Measurements from ENCODE around the gene NOP14.

DNA sequence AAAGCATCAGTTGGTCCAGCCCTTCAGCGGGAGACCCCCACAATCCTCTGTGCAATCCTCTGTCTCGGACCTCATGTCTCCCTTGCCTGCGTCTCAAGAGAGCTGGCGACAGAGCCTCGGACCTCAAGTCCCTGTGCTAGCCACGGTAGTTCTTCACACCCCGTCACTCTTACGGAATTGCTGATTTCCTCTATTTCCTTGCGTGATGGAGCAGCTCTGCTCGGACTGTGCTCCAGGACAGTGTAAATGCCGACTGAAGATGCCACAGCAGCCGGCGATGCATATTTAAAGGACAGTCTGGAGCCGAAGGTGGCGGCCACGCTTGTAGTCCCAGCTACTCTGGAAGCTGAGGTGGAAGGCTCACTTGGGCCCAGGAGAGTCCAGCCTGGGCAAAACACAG, 2.1 kb upstream of the NOP14 start:
- TF ChIP-seq, protein P1, sequence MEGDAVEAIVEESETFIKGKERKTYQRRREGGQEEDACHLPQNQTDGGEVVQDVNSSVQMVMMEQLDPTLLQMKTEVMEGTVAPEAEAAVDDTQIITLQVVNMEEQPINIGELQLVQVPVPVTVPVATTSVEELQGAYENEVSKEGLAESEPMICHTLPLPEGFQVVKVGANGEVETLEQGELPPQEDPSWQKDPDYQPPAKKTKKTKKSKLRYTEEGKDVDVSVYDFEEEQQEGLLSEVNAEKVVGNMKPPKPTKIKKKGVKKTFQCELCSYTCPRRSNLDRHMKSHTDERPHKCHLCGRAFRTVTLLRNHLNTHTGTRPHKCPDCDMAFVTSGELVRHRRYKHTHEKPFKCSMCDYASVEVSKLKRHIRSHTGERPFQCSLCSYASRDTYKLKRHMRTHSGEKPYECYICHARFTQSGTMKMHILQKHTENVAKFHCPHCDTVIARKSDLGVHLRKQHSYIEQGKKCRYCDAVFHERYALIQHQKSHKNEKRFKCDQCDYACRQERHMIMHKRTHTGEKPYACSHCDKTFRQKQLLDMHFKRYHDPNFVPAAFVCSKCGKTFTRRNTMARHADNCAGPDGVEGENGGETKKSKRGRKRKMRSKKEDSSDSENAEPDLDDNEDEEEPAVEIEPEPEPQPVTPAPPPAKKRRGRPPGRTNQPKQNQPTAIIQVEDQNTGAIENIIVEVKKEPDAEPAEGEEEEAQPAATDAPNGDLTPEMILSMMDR (IDR thresholded peaks at IDR 0.05), result no peak
- TF ChIP-seq POLR2A (IDR thresholded peaks at IDR 0.05) (no peak), POLR2AphosphoS5 (IDR thresholded peaks at IDR 0.05) (no peak)

Data from breast epithelium (tissue), 3 donors.